ENCODE data around the gene FYTTD1. TPM values are rescaled to one million over a fixed set of nuclear protein-coding genes. Genes with fewer than 3 reads are reported as not detected.
A peak's percentile ranks its signal among the peaks of the same experiment; 100 is the strongest.

FYTTD1 gene
- total RNA-seq, 1 experiment from 2014 or later, result 52.2 TPM

GRCh38 chr3:197809356-197810020 is 59.8 kb downstream of the FYTTD1 start:
- no peaks in the 10 kb centered on the region for H3K27me3 ChIP-seq (replicated peaks)
- H3K27ac ChIP-seq, result peak overlapping the region; percentile 44
- DNase-seq (ENCODE audit: low read depth in 1 of 2, low spot score in 2 of 2), result peak in 1 of 2 experiments; percentile 40
- no peaks in the 10 kb centered on the region for H3K9me3 ChIP-seq (replicated peaks)
- peaks cover 35% of the 10 kb centered on the region for H3K4me1 ChIP-seq (replicated peaks)
- H3K4me3 ChIP-seq, result no peak overlapping the region
- no peaks in the 10 kb centered on the region for H3K36me3 ChIP-seq

GRCh38 chr3:197810901-197811300 is 61.2 kb downstream of the FYTTD1 start:
- Histone ChIP-seq H3K4me3 (no peak overlapping the region), H3K36me3 (no peaks in the 10 kb centered on the region), H3K27ac (no peak overlapping the region), H3K9me3 (replicated peaks) (no peaks in the 10 kb centered on the region), H3K4me1 (replicated peaks) (peaks cover 35% of the 10 kb centered on the region), H3K27me3 (replicated peaks) (no peaks in the 10 kb centered on the region)
- no peak for DNase-seq (ENCODE audit: low read depth in 1 of 2, low spot score in 2 of 2)

- Histone ChIP-seq H3K9me3 (replicated peaks) (no peaks in the 10 kb centered on the region), H3K27ac (no peak overlapping the region), H3K4me1 (replicated peaks) (peaks cover 35% of the 10 kb centered on the region), H3K36me3 (no peaks in the 10 kb centered on the region), H3K27me3 (replicated peaks) (no peaks in the 10 kb centered on the region), H3K4me3 (no peak overlapping the region)
- DNase-seq (ENCODE audit: low read depth in 1 of 2, low spot score in 2 of 2), result no peak
Measured at GRCh38 chr3:197811343-197811742, 61.7 kb downstream of the FYTTD1 start.

- DNase-seq (ENCODE audit: low read depth in 1 of 2, low spot score in 2 of 2), result no peak
- Histone ChIP-seq H3K36me3 (no peaks in the 10 kb centered on the region), H3K4me1 (replicated peaks) (peaks cover 15% of the 10 kb centered on the region), H3K27ac (no peak overlapping the region), H3K9me3 (replicated peaks) (no peaks in the 10 kb centered on the region), H3K27me3 (replicated peaks) (no peaks in the 10 kb centered on the region), H3K4me3 (no peak overlapping the region)
Measured at GRCh38 chr3:197814372-197814771, 64.7 kb downstream of the FYTTD1 start.

DNA sequence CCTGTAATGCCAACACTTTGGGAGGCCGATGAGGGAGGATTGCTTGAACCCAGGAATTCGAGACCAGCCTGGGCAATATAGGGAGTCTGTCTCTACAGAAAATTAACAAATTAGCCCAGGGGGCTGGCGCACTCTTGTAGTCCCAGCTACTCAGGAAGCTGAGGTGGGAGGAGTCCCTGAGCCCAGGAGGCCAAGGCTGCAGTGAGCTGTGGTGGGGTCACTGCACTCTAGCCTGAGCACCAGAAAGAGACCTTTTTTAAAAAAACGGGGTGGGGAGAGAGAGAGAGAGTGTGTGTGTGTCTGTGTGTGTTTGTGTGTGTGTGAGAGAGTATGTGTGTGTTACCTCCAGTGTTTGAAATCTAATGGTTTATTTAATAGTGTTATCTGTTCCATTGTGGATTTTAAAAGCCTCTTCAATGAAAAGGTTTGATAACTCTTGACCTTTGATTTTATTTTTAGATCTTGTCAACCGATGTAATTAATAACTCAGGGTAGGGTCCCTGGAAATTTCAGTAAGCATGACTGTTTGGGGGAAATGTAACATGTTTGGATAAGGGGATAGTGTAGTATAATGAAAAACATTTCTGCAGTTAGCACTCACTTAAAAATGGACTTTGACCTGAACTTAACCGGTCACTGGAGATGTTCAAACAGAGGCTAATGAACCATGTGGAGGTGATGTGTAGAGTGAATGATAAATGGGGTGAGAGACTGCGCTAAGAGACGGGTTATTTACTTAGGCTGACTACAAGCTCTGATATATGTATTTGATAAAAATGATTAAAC is 71.1 kb downstream of the FYTTD1 start:
- Histone ChIP-seq H3K9me3 (replicated peaks) (no peaks in the 10 kb centered on the region), H3K36me3 (peaks cover 20% of the 10 kb centered on the region; the same call in 1 of the 2 replicates), H3K27ac (no peak overlapping the region), H3K4me1 (replicated peaks) (peaks cover 18% of the 10 kb centered on the region), H3K4me3 (no peak overlapping the region), H3K27me3 (replicated peaks) (no peaks in the 10 kb centered on the region)
- DNase-seq (ENCODE audit: low read depth in 1 of 2, low spot score in 2 of 2), result no peak

GRCh38 chr3:197829397-197830045 is 79.8 kb downstream of the FYTTD1 start:
- Histone ChIP-seq H3K27ac (no peak overlapping the region), H3K4me1 (replicated peaks) (peaks cover 6% of the 10 kb centered on the region), H3K4me3 (no peak overlapping the region), H3K9me3 (replicated peaks) (no peaks in the 10 kb centered on the region), H3K36me3 (peaks cover 61% of the 10 kb centered on the region), H3K27me3 (replicated peaks) (no peaks in the 10 kb centered on the region)
- no peak for DNase-seq (ENCODE audit: low read depth in 1 of 2, low spot score in 2 of 2)

- no peak for DNase-seq (ENCODE audit: low read depth in 1 of 2, low spot score in 2 of 2)
- Histone ChIP-seq H3K9me3 (replicated peaks) (no peaks in the 10 kb centered on the region), H3K27me3 (replicated peaks) (no peaks in the 10 kb centered on the region), H3K36me3 (peaks cover 68% of the 10 kb centered on the region), H3K4me1 (replicated peaks) (no peaks in the 10 kb centered on the region), H3K27ac (no peak overlapping the region), H3K4me3 (no peak overlapping the region)
Measured at GRCh38 chr3:197830308-197830966, 80.8 kb downstream of the FYTTD1 start.

GRCh38 chr3:197830967-197831313 is 81.3 kb downstream of the FYTTD1 start:
- no peak overlapping the region for H3K4me3 ChIP-seq
- peaks cover 72% of the 10 kb centered on the region for H3K36me3 ChIP-seq
- no peaks in the 10 kb centered on the region for H3K4me1 ChIP-seq (replicated peaks)
- H3K9me3 ChIP-seq (replicated peaks), result no peaks in the 10 kb centered on the region
- no peak overlapping the region for H3K27ac ChIP-seq
- H3K27me3 ChIP-seq (replicated peaks), result no peaks in the 10 kb centered on the region
- DNase-seq (ENCODE audit: low read depth in 1 of 2, low spot score in 2 of 2), result no peak

DNA sequence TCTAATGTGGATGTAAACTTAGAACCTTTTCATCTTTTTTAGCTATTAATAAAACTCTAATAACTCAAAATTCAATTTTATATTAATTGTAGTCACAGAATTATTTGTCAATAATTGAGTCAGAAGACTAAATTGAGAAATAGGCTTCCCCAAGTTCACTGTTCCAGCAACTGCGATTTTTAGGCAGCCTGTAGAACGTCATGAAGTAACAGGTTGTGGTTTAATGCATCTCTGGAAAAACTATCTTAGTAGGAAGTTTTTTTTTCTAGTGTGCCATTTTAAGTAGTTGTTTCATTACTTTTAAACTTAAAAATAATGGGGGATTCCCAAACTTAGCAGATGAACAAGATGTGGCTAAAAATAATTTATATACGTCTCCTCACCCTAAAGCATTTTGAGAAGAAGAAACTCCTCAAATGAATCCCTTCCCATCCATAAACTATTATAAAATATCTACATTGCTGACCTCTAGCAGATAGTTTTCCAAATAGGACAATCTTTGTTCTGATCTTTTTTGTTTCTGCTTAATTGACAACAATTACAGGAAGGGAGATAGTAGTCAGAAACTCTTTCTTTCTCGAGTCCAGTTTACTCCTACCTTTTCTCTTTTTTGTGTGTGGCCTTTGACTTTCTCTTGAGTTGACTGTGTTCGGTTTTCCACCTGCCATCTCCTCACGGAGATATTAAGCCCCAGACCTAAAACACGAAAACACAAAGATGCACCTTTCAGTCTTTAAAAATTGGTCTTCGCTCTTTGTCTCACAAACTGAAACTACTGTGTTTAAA is 84.4 kb downstream of the FYTTD1 start:
- no peaks in the 10 kb centered on the region for H3K4me1 ChIP-seq (replicated peaks)
- no peak overlapping the region for H3K27ac ChIP-seq
- H3K4me3 ChIP-seq, result no peak overlapping the region
- no peaks in the 10 kb centered on the region for H3K27me3 ChIP-seq (replicated peaks)
- no peaks in the 10 kb centered on the region for H3K9me3 ChIP-seq (replicated peaks)
- H3K36me3 ChIP-seq, result peaks cover 74% of the 10 kb centered on the region
- DNase-seq (ENCODE audit: low read depth in 1 of 2, low spot score in 2 of 2), result no peak

DNA sequence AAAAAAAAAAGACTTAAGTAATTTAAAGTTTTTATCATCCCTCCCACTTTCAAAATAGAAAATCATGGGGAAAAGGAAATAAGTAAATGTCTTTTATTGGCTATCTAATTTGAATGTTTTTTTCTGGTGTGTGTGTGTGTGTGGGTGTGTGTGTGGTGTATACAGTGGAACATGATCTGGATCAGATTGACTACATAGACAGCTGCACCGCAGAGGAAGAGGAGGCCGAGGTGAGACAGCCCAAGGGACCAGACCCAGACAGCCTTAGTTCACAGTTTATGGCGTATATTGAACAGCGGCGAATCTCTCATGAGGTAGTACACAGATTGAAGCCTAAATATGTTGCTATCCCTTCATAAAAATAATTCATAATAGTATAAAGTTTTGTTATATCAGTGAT is 85.8 kb downstream of the FYTTD1 start:
- no peaks in the 10 kb centered on the region for H3K27me3 ChIP-seq (replicated peaks)
- no peak overlapping the region for H3K27ac ChIP-seq
- H3K4me3 ChIP-seq, result no peak overlapping the region
- H3K9me3 ChIP-seq (replicated peaks), result no peaks in the 10 kb centered on the region
- no peaks in the 10 kb centered on the region for H3K4me1 ChIP-seq (replicated peaks)
- H3K36me3 ChIP-seq, result peaks cover 73% of the 10 kb centered on the region
- no peak for DNase-seq (ENCODE audit: low read depth in 1 of 2, low spot score in 2 of 2)

- Histone ChIP-seq H3K27me3 (replicated peaks) (no peaks in the 10 kb centered on the region), H3K9me3 (replicated peaks) (no peaks in the 10 kb centered on the region), H3K27ac (no peak overlapping the region), H3K4me3 (no peak overlapping the region), H3K36me3 (peaks cover 73% of the 10 kb centered on the region), H3K4me1 (replicated peaks) (no peaks in the 10 kb centered on the region)
- no peak for DNase-seq (ENCODE audit: low read depth in 1 of 2, low spot score in 2 of 2)
Measured at GRCh38 chr3:197836244-197836643, 86.6 kb downstream of the FYTTD1 start.
